ENCODE results near the gene C7. TPM values are rescaled to one million over a fixed set of nuclear protein-coding genes. Genes with fewer than 3 reads are reported as not detected.

The C7 gene
- total RNA-seq, 6 experiments from 2014 or later: 0.05 to 0.40 TPM; not detected in 4

DNA sequence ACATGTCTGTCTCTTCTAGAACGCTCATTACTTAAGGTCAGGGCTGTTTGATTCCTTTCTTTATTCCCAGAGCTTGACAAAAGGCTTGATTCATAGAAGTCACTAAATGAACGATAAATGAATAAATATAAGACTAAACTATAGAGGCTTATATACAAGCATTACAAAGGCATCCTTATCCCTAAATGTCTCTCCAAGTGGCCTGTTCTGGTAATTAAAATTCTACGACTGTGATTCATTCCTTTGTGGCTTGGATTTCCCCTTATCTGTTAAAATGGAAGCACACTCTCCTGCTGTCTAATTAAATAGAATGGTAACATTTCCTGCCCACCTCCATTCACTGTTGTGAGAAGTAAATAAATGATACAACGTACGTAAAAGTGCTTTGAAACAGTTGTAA lies 49.5 kb downstream of the C7 start:
- Mint-ChIP-seq H3K27me3 (ENCODE audit: insufficient read depth) (no peaks in the 10 kb centered on the region; the same call in none of the 2 replicates), H3K27ac (no peak overlapping the region), H3K4me3 (no peak overlapping the region), H3K9me3 (peaks cover 14% of the 10 kb centered on the region), H3K36me3 (ENCODE audit: low read depth) (peaks cover 8% of the 10 kb centered on the region; the same call in 1 of the 2 replicates), H3K4me1 (ENCODE audit: low read depth) (peaks cover 20% of the 10 kb centered on the region; the same call in 1 of the 2 replicates)
- TF ChIP-seq, protein P1, sequence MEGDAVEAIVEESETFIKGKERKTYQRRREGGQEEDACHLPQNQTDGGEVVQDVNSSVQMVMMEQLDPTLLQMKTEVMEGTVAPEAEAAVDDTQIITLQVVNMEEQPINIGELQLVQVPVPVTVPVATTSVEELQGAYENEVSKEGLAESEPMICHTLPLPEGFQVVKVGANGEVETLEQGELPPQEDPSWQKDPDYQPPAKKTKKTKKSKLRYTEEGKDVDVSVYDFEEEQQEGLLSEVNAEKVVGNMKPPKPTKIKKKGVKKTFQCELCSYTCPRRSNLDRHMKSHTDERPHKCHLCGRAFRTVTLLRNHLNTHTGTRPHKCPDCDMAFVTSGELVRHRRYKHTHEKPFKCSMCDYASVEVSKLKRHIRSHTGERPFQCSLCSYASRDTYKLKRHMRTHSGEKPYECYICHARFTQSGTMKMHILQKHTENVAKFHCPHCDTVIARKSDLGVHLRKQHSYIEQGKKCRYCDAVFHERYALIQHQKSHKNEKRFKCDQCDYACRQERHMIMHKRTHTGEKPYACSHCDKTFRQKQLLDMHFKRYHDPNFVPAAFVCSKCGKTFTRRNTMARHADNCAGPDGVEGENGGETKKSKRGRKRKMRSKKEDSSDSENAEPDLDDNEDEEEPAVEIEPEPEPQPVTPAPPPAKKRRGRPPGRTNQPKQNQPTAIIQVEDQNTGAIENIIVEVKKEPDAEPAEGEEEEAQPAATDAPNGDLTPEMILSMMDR (IDR thresholded peaks at IDR 0.05): no peak
- DNase-seq: no peak

DNA sequence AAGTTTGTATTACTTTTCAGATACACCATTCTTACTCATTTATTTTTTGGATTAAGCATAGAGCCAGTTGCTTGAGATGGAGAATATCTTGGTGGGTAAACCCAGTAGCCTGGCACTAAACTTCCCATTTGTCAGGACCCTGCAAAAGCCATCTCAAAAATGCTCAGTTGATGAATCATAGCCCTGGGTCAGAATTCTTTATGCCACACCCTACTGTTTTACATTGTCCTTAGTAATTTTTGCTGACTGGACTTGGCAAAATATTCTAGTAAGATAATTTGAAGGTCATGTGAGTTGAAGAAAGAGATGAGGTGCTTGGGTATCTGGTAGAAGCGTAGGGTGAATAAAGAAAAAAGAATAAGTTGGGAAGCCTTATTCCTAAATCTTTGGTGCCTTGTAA lies 50.7 kb downstream of the C7 start:
- no peak for DNase-seq
- H3K36me3 Mint-ChIP-seq (ENCODE audit: low read depth): peaks cover 8% of the 10 kb centered on the region; the same call in 1 of the 2 replicates
- TF ChIP-seq, protein P1 (IDR thresholded peaks at IDR 0.05): no peak

DNA sequence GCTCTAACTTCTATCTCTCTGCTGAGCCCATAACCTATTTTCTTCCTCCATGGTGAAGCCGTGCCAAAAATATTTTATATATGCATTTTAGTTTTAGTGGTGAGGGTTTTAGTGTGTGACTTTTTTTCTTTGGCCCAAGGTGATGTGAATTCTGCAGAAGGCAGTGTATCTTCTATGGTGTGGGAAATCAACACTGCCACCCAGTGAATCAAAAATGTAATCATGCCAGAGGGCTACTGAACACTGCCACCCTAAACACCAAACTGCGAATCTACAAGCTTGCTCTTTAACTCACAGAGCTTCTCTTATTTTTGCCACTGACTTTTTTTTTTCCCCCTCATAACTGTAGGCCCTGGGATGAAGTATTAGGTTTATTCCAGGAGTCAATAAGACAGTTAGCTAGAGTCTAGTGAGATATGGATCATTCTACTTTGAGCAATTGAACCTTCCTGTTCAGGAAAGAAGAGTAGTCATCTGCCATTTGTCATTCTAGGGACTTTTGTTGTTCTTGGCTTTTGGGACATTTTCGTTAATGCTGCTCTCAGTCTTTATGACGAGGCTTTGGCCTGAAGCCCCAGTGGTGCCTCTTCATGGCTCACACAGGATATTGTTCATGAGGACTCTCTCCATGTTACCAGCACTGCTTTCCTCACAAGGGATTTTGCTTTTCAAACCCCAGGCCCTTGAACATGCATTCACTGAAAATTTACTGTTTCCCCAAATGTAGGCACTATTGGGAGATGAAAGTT lies 53.1 kb downstream of the C7 start:
- Mint-ChIP-seq H3K4me1 (ENCODE audit: low read depth) (peaks cover 20% of the 10 kb centered on the region; the same call in 1 of the 2 replicates), H3K4me3 (no peak overlapping the region), H3K27ac (no peak overlapping the region), H3K9me3 (peaks cover 14% of the 10 kb centered on the region), H3K36me3 (ENCODE audit: low read depth) (peaks cover 8% of the 10 kb centered on the region; the same call in 1 of the 2 replicates), H3K27me3 (ENCODE audit: insufficient read depth) (no peaks in the 10 kb centered on the region; the same call in none of the 2 replicates)
- TF ChIP-seq, protein P1 (IDR thresholded peaks at IDR 0.05): no peak
- no peak for DNase-seq

More for the DNA sequence above, 50.7 kb downstream of the C7 start:
- Mint-ChIP-seq H3K9me3 (peaks cover 14% of the 10 kb centered on the region), H3K27ac (no peak overlapping the region), H3K27me3 (ENCODE audit: insufficient read depth) (no peaks in the 10 kb centered on the region; the same call in none of the 2 replicates), H3K4me1 (ENCODE audit: low read depth) (peaks cover 20% of the 10 kb centered on the region; the same call in 1 of the 2 replicates), H3K4me3 (no peak overlapping the region)

DNA sequence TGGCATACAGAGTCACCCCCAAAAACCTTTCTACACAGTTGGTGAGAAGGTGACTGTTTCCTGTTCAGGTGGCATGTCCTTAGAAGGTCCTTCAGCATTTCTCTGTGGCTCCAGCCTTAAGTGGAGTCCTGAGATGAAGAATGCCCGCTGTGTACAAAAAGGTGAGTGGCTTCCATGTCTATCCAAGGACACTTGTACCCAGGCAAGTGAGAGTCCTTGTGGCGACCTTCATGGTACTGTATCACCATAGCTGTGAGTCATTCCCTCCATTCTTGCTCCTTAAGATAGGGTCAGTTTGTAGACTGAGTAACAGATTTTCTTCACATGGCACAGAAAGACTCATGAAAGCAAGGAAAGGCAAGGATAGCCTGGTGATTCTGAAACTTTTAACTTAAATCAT lies 63.1 kb downstream of the C7 start:
- Mint-ChIP-seq H3K4me3 (no peak overlapping the region), H3K9me3 (no peaks in the 10 kb centered on the region), H3K4me1 (ENCODE audit: low read depth) (no peaks in the 10 kb centered on the region; the same call in 1 of the 2 replicates), H3K27ac (no peak overlapping the region), H3K27me3 (ENCODE audit: insufficient read depth) (no peaks in the 10 kb centered on the region; the same call in 1 of the 2 replicates), H3K36me3 (ENCODE audit: low read depth) (no peaks in the 10 kb centered on the region)
- TF ChIP-seq, protein P1 (IDR thresholded peaks at IDR 0.05): no peak
- no peak for DNase-seq

DNA sequence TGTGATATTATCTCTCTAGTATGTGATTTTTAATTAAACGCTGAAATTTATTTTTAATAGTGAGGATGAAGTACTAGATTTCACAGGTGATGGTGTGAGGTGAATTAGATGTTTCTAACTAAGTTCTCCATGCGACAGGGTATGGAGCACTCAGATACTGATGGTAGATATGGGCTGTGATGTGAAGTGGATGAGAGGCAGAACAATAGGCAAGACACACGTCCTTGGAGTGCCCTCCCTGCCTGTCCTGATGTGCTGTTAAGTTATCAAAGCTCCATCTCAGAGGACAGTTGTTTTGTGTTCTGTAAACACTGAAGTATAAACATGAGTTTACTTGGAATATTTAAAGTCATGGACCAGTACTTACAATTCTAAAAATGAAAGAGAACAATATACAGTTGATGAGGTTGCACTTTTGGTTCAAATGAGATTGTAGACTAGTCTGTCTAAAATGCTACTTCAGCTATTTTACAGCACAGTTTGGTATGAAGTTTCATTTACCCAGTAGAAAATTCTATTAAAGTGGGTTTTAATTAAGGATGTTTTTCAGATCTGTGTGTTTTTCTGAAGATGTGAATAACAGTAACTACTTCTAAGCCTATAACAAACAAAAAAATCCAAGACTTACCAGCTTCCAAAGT lies 64.2 kb downstream of the C7 start:
- Mint-ChIP-seq H3K4me1 (ENCODE audit: low read depth) (no peaks in the 10 kb centered on the region; the same call in 1 of the 2 replicates), H3K9me3 (no peaks in the 10 kb centered on the region), H3K36me3 (ENCODE audit: low read depth) (no peaks in the 10 kb centered on the region), H3K4me3 (no peak overlapping the region), H3K27ac (no peak overlapping the region), H3K27me3 (ENCODE audit: insufficient read depth) (no peaks in the 10 kb centered on the region; the same call in 1 of the 2 replicates)
- no peak for DNase-seq
- TF ChIP-seq, protein P1 (IDR thresholded peaks at IDR 0.05): no peak
